ENCODE data around the gene BRD2. TPM values are rescaled to one million over a fixed set of nuclear protein-coding genes. Genes with fewer than 3 reads are reported as not detected.

The BRD2 gene
- total and polyA plus RNA-seq, 9 of the 15 experiments (the other 6 are each of a cell fraction or from before 2014, with no cell fraction given) = 19.0 to 252 (median 181) TPM

DNA sequence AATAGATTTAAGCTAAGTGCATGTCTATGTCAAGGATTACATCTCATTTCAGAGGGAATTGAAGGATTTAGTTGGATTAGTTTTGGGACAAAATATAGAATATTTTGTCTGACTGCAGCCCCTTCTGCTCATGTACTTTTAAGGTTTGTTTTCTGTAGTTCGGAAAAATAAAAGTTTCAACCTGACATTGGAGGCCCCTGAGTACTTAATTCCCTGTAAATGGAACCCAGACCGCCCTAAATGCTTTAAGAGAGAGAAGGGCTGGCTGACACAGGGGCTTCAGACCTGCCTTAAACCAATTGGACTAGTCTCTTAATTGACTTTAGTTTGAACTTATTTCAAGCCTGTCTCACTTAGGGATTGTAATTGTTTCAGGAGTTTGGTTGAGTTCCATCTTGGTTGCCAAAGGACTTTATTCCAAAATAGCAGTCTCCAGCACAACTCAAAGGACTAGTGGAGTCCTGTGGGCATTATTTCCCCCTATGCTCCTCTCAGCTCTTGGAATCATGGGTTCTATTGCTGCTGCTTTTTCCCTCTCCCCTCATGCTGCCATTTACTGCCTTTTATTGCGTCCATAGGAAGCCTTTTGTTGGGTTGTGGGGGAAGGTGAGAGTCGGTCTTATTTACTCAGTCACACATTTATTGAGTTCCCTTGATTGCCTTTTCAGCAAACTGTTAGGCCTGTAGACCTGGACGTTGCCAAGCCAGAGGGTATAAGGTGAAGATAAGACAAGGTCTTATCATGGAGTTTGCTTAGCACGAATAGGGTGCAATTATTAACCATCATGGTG is 14.5 kb downstream of the BRD2 start (continued):
- TF ChIP-seq RNF2 (IDR thresholded peaks at IDR 0.05) = no peak
- TF ChIP-seq CBX8 (IDR thresholded peaks at IDR 0.05; ENCODE audit: borderline replicate concordance, extremely low read depth, low read depth, low read length, poor library complexity, severe bottlenecking) = no peak
- no peak for TF ChIP-seq POLR2AphosphoS5 (IDR thresholded peaks at IDR 0.05; ENCODE audit: control insufficient read depth, insufficient read depth, low read depth, low read length)
- TF ChIP-seq ZNF143 (CRISPR knock-in tag; IDR thresholded peaks at IDR 0.05) = no peak
- TF ChIP-seq THAP7 (CRISPR knock-in tag; IDR thresholded peaks at IDR 0.05) = no peak
- no peak for TF ChIP-seq TEAD2 (tag; IDR thresholded peaks at IDR 0.05)
- TF ChIP-seq, protein P1, sequence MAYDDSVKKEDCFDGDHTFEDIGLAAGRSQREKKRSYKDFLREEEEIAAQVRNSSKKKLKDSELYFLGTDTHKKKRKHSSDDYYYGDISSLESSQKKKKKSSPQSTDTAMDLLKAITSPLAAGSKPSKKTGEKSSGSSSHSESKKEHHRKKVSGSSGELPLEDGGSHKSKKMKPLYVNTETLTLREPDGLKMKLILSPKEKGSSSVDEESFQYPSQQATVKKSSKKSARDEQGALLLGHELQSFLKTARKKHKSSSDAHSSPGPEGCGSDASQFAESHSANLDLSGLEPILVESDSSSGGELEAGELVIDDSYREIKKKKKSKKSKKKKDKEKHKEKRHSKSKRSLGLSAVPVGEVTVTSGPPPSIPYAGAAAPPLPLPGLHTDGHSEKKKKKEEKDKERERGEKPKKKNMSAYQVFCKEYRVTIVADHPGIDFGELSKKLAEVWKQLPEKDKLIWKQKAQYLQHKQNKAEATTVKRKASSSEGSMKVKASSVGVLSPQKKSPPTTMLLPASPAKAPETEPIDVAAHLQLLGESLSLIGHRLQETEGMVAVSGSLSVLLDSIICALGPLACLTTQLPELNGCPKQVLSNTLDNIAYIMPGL (CRISPR knock-in tag; IDR thresholded peaks at IDR 0.05) = peak; percentile 59; the same call in 1 of the 2 replicates
- TF ChIP-seq FOXM1 (IDR thresholded peaks at IDR 0.05; ENCODE audit: low read depth) = no peak
- TF ChIP-seq FOXM1 (CRISPR knock-in tag; IDR thresholded peaks at IDR 0.05; ENCODE audit: low read depth) = no peak
- TF ChIP-seq ZHX1 (conservative IDR thresholded peaks at IDR 0.05; ENCODE audit: low read length) = no peak
- TF ChIP-seq, protein P2, sequence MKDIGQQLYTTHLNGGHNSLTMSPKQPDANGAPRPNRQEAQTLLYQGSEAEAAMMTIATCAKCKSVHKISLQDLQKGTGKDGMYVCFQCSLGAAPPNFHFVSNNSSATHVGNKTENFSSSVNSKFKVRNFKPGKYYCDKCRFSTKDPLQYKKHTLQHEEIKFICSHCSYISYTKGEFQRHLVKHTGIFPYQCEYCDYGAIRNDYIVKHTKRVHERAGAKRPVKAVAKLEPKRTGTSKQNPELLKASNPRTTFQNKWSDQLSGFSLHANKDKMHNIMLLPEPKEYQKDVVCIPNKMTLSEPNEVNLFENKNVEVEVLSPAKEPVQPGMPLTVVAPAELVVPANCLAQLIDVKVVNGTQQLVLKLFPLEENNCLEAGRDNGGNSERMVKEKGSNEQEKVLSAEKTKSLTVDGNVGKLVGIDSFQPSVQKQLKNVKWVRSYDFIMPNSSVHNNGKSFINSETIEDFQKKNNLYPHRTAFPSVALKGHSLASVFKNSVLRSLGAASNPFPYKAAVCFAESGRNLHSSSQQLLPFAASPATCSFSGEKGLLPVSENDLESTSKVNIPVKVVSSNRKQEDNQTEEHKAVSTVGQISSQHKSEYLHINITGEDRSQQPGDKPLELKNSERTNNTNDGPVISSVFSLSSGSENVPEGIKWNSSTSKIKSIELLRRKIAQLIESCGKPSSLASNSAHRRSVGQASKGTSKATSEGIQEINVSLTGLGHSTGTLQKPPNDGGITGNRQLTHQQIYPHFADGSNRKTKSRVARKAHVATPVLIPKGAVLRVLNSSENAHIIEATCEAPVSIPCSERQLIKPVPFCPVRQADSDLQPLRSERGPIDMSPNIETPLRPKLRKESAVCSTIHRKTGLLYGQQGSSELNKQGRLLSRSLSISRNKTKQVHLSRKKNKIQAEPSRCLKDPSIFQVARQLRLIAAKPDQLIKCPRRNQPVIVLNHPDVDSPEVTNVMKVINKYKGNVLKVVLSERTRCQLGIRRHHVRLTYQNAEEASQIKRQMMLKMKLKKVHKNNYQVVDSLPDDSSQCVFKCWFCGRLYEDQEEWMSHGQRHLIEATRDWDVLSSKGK (CRISPR knock-in tag; IDR thresholded peaks at IDR 0.05) = no peak
- TF ChIP-seq ZNF24 (IDR thresholded peaks at IDR 0.05) = no peak
- no peak for TF ChIP-seq ATF6 (CRISPR knock-in tag; IDR thresholded peaks at IDR 0.05)
- no peak for TF ChIP-seq SRSF1 (IDR thresholded peaks at IDR 0.05; ENCODE audit: low read depth, low read length)
- TF ChIP-seq TFAM (CRISPR knock-in tag; conservative IDR thresholded peaks at IDR 0.05) = no peak
- TF ChIP-seq NR1H2 (CRISPR knock-in tag; IDR thresholded peaks at IDR 0.05) = no peak

All from K562 (cell line).